ENCODE measurements around the gene CRBN. TPM values are rescaled to one million over a fixed set of nuclear protein-coding genes. Genes with fewer than 3 reads are reported as not detected.

The CRBN gene
- polyA plus RNA-seq, 1 of the 3 experiments (the other 2 are of a cell fraction), result 17.5 TPM

DNA sequence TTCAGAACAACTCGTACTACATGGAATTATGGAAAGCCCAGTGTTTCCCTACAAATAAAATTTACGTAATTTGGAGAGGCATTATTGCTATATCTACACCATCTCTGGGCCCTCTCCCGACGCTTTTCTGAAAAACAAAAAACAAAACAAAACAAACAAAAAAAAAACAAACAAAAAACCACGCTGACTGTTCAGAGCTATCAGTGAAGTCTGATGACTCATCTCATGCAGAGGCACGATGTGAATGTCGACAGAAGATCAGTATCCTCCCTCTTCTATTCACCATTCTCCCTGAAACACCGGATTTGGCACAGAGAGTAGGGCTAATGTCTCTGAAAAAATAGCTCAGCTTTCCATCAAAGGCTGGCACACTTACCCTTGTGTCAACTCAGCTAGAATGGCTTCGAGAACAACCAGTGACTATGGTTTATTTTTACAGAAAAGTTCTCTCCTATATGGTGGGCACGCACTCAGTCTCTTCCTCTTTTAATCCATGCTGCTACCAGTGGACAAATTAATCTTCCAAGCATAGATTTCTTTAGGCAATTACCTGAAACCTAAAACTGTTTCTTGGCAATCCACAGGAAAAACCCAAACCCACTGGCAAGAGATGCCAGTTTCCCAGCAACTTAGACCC, 1.5 kb downstream of the CRBN start:
- WGBS (ENCODE audit: low lambda C conversion rate), result 69% methylated on average over 10 of the region's 10 CpGs

DNA sequence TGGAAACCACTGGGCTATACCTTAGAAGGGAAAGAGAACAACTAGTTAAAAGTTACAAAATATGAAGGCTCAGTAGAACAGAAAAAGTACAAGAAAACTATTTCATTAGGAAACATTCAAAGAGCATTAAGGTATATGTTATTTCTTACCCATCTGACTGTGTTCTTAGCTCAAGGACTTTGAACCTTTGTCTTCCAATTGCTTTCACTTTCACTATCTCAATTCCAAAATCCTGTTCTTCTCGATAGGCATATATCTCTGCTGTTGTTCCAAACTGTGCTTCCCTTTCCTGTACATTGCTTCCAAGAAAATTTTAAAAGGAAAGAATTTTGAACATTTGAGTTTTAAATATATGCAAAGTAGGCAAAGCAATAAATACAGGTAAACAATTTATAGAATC, 6.9 kb downstream of the CRBN start:
- Histone ChIP-seq H3K27me3 (ENCODE audit: insufficient read depth) (no peaks in the 10 kb centered on the region), H3K9me3 (no peaks in the 10 kb centered on the region), H3K36me3 (replicated peaks in 1 of 2; ENCODE audit: control insufficient read depth in 1 of 2, insufficient read depth in 2 of 2, low read length in 1 of 2) (peaks cover 52 to 67% of the 10 kb centered on the region in 2 experiments), H4K20me1 (ENCODE audit: insufficient read depth) (no peaks in the 10 kb centered on the region; the same call in 1 of the 2 replicates), H3K27ac (ENCODE audit: low read depth in 2 of 2, low read length in 1 of 2) (no peak overlapping the region), H3K9ac (no peak overlapping the region), H3K4me1 (ENCODE audit: control insufficient read depth in 1 of 2, insufficient read depth in 2 of 2, low read depth in 1 of 2, low read length in 1 of 2) (no peaks in the 10 kb centered on the region; a peak in 1 of 4 replicates), H3F3A (replicated peaks; ENCODE audit: insufficient read depth) (no peaks in the 10 kb centered on the region), H3K9me2 (no peaks in the 10 kb centered on the region), H3K4me2 (no peak overlapping the region), H3K79me2 (ENCODE audit: insufficient read depth) (peaks cover 26% of the 10 kb centered on the region), H3K4me3 (ENCODE audit: low read depth in 2 of 2, low read length in 1 of 2) (no peak overlapping the region), H2AFZ (ENCODE audit: low read depth) (no peak overlapping the region)
- ChIA-PET CTCF (interaction anchor here (0.9 kb wide), 1 partner anchor 26 kb away, joined by 3 read pairs; no protein-coding TSS in a partner anchor), POLR2A (no interaction called here)
- 97% methylated on average over 1 of the region's 1 CpG for WGBS (ENCODE audit: low lambda C conversion rate)
- no peak for DNase-seq
- TF ChIP-seq ELF1 (IDR thresholded peaks at IDR 0.05) (no peak), EP300 (IDR thresholded peaks at IDR 0.05; ENCODE audit: borderline replicate concordance in 1 of 2, low read depth in 1 of 2, low read length in 1 of 2) (no peak), TAF1 (IDR thresholded peaks at IDR 0.05; ENCODE audit: borderline replicate concordance, low read depth, low read length) (no peak), NRF1 (IDR thresholded peaks at IDR 0.05; ENCODE audit: low read depth, low read length) (no peak), NFIC (IDR thresholded peaks at IDR 0.05; ENCODE audit: borderline replicate concordance) (no peak), RCOR1 (IDR thresholded peaks at IDR 0.05; ENCODE audit: low read length) (no peak), FOSL2 (IDR thresholded peaks at IDR 0.05; ENCODE audit: borderline replicate concordance, low read depth) (no peak), MXI1 (IDR thresholded peaks at IDR 0.05; ENCODE audit: low read depth, low read length) (no peak)
- TF ChIP-seq, protein P1, sequence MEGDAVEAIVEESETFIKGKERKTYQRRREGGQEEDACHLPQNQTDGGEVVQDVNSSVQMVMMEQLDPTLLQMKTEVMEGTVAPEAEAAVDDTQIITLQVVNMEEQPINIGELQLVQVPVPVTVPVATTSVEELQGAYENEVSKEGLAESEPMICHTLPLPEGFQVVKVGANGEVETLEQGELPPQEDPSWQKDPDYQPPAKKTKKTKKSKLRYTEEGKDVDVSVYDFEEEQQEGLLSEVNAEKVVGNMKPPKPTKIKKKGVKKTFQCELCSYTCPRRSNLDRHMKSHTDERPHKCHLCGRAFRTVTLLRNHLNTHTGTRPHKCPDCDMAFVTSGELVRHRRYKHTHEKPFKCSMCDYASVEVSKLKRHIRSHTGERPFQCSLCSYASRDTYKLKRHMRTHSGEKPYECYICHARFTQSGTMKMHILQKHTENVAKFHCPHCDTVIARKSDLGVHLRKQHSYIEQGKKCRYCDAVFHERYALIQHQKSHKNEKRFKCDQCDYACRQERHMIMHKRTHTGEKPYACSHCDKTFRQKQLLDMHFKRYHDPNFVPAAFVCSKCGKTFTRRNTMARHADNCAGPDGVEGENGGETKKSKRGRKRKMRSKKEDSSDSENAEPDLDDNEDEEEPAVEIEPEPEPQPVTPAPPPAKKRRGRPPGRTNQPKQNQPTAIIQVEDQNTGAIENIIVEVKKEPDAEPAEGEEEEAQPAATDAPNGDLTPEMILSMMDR (IDR thresholded peaks at IDR 0.05), result no peak
- TF ChIP-seq, protein P2, sequence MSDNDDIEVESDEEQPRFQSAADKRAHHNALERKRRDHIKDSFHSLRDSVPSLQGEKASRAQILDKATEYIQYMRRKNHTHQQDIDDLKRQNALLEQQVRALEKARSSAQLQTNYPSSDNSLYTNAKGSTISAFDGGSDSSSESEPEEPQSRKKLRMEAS (IDR thresholded peaks at IDR 0.05; ENCODE audit: low read depth), result no peak
- TF ChIP-seq, protein P3, sequence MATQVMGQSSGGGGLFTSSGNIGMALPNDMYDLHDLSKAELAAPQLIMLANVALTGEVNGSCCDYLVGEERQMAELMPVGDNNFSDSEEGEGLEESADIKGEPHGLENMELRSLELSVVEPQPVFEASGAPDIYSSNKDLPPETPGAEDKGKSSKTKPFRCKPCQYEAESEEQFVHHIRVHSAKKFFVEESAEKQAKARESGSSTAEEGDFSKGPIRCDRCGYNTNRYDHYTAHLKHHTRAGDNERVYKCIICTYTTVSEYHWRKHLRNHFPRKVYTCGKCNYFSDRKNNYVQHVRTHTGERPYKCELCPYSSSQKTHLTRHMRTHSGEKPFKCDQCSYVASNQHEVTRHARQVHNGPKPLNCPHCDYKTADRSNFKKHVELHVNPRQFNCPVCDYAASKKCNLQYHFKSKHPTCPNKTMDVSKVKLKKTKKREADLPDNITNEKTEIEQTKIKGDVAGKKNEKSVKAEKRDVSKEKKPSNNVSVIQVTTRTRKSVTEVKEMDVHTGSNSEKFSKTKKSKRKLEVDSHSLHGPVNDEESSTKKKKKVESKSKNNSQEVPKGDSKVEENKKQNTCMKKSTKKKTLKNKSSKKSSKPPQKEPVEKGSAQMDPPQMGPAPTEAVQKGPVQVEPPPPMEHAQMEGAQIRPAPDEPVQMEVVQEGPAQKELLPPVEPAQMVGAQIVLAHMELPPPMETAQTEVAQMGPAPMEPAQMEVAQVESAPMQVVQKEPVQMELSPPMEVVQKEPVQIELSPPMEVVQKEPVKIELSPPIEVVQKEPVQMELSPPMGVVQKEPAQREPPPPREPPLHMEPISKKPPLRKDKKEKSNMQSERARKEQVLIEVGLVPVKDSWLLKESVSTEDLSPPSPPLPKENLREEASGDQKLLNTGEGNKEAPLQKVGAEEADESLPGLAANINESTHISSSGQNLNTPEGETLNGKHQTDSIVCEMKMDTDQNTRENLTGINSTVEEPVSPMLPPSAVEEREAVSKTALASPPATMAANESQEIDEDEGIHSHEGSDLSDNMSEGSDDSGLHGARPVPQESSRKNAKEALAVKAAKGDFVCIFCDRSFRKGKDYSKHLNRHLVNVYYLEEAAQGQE (IDR thresholded peaks at IDR 0.05; ENCODE audit: low read depth, low read length), result no peak

More for the DNA sequence above, 1.5 kb downstream of the CRBN start:
- DNase-seq, result no peak
- H3K27ac ChIP-seq (ENCODE audit: low read depth in 2 of 2, low read length in 1 of 2), result no peak overlapping the region
- H3K9ac ChIP-seq, result peak overlapping the region; percentile 85; the same call in 1 of the 2 replicates
- H3F3A ChIP-seq (replicated peaks; ENCODE audit: insufficient read depth), result peaks cover 4% of the 10 kb centered on the region
- TF ChIP-seq MEF2A (IDR thresholded peaks at IDR 0.05; ENCODE audit: borderline replicate concordance, low read depth) (no peak), ELF1 (IDR thresholded peaks at IDR 0.05) (no peak), SIN3A (IDR thresholded peaks at IDR 0.05; ENCODE audit: borderline replicate concordance, low read depth, low read length) (no peak), TCF12 (IDR thresholded peaks at IDR 0.05) (no peak), MXI1 (IDR thresholded peaks at IDR 0.05; ENCODE audit: low read depth, low read length) (no peak)
- TF ChIP-seq, protein P4, sequence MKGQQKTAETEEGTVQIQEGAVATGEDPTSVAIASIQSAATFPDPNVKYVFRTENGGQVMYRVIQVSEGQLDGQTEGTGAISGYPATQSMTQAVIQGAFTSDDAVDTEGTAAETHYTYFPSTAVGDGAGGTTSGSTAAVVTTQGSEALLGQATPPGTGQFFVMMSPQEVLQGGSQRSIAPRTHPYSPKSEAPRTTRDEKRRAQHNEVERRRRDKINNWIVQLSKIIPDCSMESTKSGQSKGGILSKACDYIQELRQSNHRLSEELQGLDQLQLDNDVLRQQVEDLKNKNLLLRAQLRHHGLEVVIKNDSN (IDR thresholded peaks at IDR 0.05; ENCODE audit: borderline replicate concordance, low read depth), result no peak
- TF ChIP-seq, protein P1 (IDR thresholded peaks at IDR 0.05), result no peak
- peaks cover 21 to 25% of the 10 kb centered on the region in 2 experiments for H3K36me3 ChIP-seq (replicated peaks in 1 of 2; ENCODE audit: control insufficient read depth in 1 of 2, insufficient read depth in 2 of 2, low read length in 1 of 2)
- no peaks in the 10 kb centered on the region; the same call in 1 of the 2 replicates for H4K20me1 ChIP-seq (ENCODE audit: insufficient read depth)
- H3K9me3 ChIP-seq, result no peaks in the 10 kb centered on the region
- ChIA-PET CTCF (no interaction called here), POLR2A (no interaction called here)
- H3K4me1 ChIP-seq (ENCODE audit: control insufficient read depth in 1 of 2, insufficient read depth in 2 of 2, low read depth in 1 of 2, low read length in 1 of 2), result peaks cover 6 to 8% of the 10 kb centered on the region in 2 experiments; a peak in 2 of 4 replicates
- peaks cover 44% of the 10 kb centered on the region for H3K79me2 ChIP-seq (ENCODE audit: insufficient read depth)
- no peaks in the 10 kb centered on the region for H3K27me3 ChIP-seq (ENCODE audit: insufficient read depth)
- H2AFZ ChIP-seq (ENCODE audit: low read depth), result no peak overlapping the region
- peak overlapping the region; percentile 81 for H3K4me2 ChIP-seq
- H3K4me3 ChIP-seq (ENCODE audit: low read depth in 2 of 2, low read length in 1 of 2), result peak overlapping the region in 1 of 2 experiments; percentile 92; a peak in 1 of 4 replicates
- H3K9me2 ChIP-seq, result no peaks in the 10 kb centered on the region
